Measurements from ENCODE around the gene TMEM171. TPM values are rescaled to one million over a fixed set of nuclear protein-coding genes. Genes with fewer than 3 reads are reported as not detected.

The TMEM171 gene
- total and polyA plus RNA-seq, 2 donors (not counting 1 experiment from before 2014, with no cell fraction given): not detected

DNA sequence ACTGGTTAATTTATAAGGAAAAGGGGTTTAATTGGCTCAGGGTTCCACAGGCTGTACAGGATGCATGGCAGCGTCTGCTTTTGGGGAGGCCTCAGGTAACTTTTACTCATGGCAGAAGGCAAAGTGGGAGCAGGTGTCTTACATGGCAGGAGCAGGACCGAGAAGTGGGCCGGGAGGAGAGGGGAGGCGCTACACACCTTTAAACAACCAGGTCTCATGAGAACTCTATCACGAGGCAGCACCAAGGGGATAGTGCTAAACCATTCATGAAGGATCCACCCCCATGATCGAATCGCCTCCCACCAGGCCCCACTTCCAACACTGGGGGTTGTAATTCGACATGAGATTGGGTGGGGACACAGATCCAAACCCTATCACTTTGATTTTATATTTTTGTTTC, 21.7 kb downstream of the TMEM171 start:
- H4K20me1 ChIP-seq (ENCODE audit: control insufficient read depth, insufficient read depth, low read length, poor library complexity, severe bottlenecking): no peaks in the 10 kb centered on the region
- Mint-ChIP-seq H3K27ac (no peak overlapping the region), H3K9me3 (ENCODE audit: insufficient read depth) (no peaks in the 10 kb centered on the region), H3K4me3 (no peak overlapping the region), H3K27me3 (peaks cover 33% of the 10 kb centered on the region), H3K4me1 (no peaks in the 10 kb centered on the region)
- ChIA-PET POLR2A (no interaction called here), CTCF (no interaction called here)
- no peak for TF ChIP-seq EZH2 (IDR thresholded peaks at IDR 0.05; ENCODE audit: borderline replicate concordance, insufficient read depth, low read depth, low read length, poor library complexity, severe bottlenecking)
- TF ChIP-seq, protein P1, sequence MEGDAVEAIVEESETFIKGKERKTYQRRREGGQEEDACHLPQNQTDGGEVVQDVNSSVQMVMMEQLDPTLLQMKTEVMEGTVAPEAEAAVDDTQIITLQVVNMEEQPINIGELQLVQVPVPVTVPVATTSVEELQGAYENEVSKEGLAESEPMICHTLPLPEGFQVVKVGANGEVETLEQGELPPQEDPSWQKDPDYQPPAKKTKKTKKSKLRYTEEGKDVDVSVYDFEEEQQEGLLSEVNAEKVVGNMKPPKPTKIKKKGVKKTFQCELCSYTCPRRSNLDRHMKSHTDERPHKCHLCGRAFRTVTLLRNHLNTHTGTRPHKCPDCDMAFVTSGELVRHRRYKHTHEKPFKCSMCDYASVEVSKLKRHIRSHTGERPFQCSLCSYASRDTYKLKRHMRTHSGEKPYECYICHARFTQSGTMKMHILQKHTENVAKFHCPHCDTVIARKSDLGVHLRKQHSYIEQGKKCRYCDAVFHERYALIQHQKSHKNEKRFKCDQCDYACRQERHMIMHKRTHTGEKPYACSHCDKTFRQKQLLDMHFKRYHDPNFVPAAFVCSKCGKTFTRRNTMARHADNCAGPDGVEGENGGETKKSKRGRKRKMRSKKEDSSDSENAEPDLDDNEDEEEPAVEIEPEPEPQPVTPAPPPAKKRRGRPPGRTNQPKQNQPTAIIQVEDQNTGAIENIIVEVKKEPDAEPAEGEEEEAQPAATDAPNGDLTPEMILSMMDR (IDR thresholded peaks at IDR 0.05): no peak
- no peaks in the 10 kb centered on the region for H3K36me3 ChIP-seq (replicated peaks in 1 of 2; ENCODE audit: control extremely low read depth in 1 of 2, control insufficient read depth in 1 of 2, extremely low read depth in 1 of 2, insufficient read depth in 2 of 2, low read length in 1 of 2)
- WGBS (ENCODE audit: insufficient coverage): 100% methylated on average over 1 of the region's 8 CpGs
- H3K27me3 ChIP-seq (replicated peaks in 1 of 4; ENCODE audit: control extremely low read depth in 1 of 4, control insufficient read depth in 3 of 4, insufficient read depth in 4 of 4, low read length in 3 of 4): peaks cover 0 to 39% (median 20%) of the 10 kb centered on the region in 4 experiments
- no peak for DNase-seq
- no peak overlapping the region for H3K4me2 ChIP-seq (replicated peaks; ENCODE audit: low read depth, low read length, poor library complexity, severe bottlenecking)
- ATAC-seq (ENCODE audit: low read depth): no peak
- no peak overlapping the region for H3K4me3 ChIP-seq (ENCODE audit: control extremely low read depth in 1 of 5, extremely low read depth in 1 of 5, insufficient read depth in 1 of 5, low read depth in 2 of 5, low read length in 4 of 5)
- no peaks in the 10 kb centered on the region for H3K4me1 ChIP-seq (ENCODE audit: control insufficient read depth in 2 of 2, insufficient read depth in 2 of 2, low read length in 2 of 2)
- no peak overlapping the region for H3K9ac ChIP-seq (ENCODE audit: low read length)
- no peak overlapping the region for H2AFZ ChIP-seq (ENCODE audit: insufficient read depth, low read depth, low read length, poor library complexity, severe bottlenecking)
- intact Hi-C loops (cut with micrococcal nuclease): no loop called here
- H3K79me2 ChIP-seq (ENCODE audit: control insufficient read depth, insufficient read depth, low read length): no peaks in the 10 kb centered on the region
- H3K9me3 ChIP-seq (ENCODE audit: control extremely low read depth in 1 of 3, control insufficient read depth in 2 of 3, insufficient read depth in 1 of 3, low read length in 2 of 3): no peaks in the 10 kb centered on the region
- H3K27ac ChIP-seq (ENCODE audit: low read length in 2 of 2): no peak overlapping the region

DNA sequence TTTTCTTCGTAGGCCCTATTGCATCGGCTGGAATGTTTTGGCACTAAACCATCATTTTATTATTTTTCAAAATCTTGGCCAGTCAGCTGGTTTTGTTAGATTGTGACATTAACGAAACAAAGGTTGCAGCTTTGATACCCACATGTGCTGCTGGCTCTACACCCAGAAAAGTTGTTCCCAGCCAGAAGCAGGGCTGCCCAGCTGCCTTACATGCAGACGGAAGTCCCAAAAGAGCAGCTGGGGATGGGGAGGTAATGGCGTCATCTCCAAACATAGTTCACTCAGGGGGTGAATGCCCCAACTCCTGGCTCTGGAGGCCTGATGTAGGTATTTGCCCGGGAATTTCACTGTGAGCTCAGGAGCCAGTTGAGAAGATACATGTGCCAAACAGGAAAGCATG, 23.3 kb downstream of the TMEM171 start:
- Mint-ChIP-seq H3K4me1 (no peaks in the 10 kb centered on the region), H3K9me3 (ENCODE audit: insufficient read depth) (no peaks in the 10 kb centered on the region), H3K27me3 (peaks cover 23% of the 10 kb centered on the region), H3K27ac (no peak overlapping the region), H3K4me3 (no peak overlapping the region)
- no peak overlapping the region for H2AFZ ChIP-seq (ENCODE audit: insufficient read depth, low read depth, low read length, poor library complexity, severe bottlenecking)
- H3K9me3 ChIP-seq (ENCODE audit: control extremely low read depth in 1 of 3, control insufficient read depth in 2 of 3, insufficient read depth in 1 of 3, low read length in 2 of 3): no peaks in the 10 kb centered on the region
- H3K36me3 ChIP-seq (replicated peaks in 1 of 2; ENCODE audit: control extremely low read depth in 1 of 2, control insufficient read depth in 1 of 2, extremely low read depth in 1 of 2, insufficient read depth in 2 of 2, low read length in 1 of 2): no peaks in the 10 kb centered on the region
- ATAC-seq (ENCODE audit: low read depth) (no peak), DNase-seq (no peak)
- no peak overlapping the region for H3K27ac ChIP-seq (ENCODE audit: low read length in 2 of 2)
- no peaks in the 10 kb centered on the region for H3K79me2 ChIP-seq (ENCODE audit: control insufficient read depth, insufficient read depth, low read length)
- no peaks in the 10 kb centered on the region for H3K4me1 ChIP-seq (ENCODE audit: control insufficient read depth in 2 of 2, insufficient read depth in 2 of 2, low read length in 2 of 2)
- no peak overlapping the region for H3K4me3 ChIP-seq (ENCODE audit: control extremely low read depth in 1 of 5, extremely low read depth in 1 of 5, insufficient read depth in 1 of 5, low read depth in 2 of 5, low read length in 4 of 5)
- 86% methylated on average over 4 of the region's 6 CpGs for WGBS (ENCODE audit: insufficient coverage)
- intact Hi-C loops (cut with micrococcal nuclease): no loop called here
- no peak overlapping the region for H3K4me2 ChIP-seq (replicated peaks; ENCODE audit: low read depth, low read length, poor library complexity, severe bottlenecking)
- H3K27me3 ChIP-seq (replicated peaks in 1 of 4; ENCODE audit: control extremely low read depth in 1 of 4, control insufficient read depth in 3 of 4, insufficient read depth in 4 of 4, low read length in 3 of 4): peaks cover 0 to 35% (median 23%) of the 10 kb centered on the region in 4 experiments
- no peak overlapping the region for H3K9ac ChIP-seq (ENCODE audit: low read length)
- TF ChIP-seq, protein P1 (IDR thresholded peaks at IDR 0.05): no peak
- TF ChIP-seq EZH2 (IDR thresholded peaks at IDR 0.05; ENCODE audit: borderline replicate concordance, insufficient read depth, low read depth, low read length, poor library complexity, severe bottlenecking): no peak
- POLR2A ChIA-PET: no interaction called here
- H4K20me1 ChIP-seq (ENCODE audit: control insufficient read depth, insufficient read depth, low read length, poor library complexity, severe bottlenecking): no peaks in the 10 kb centered on the region
- CTCF ChIA-PET: interaction anchor here (1.3 kb wide), 1 partner anchor 9 kb away, joined by 4 read pairs; no protein-coding TSS in a partner anchor

Measured in B cell (primary cell).